Mammary epithelial cell (primary cell): ENCODE results near the gene ERF.

ENCODE experiments used
- CTCF ChIP-seq, 2 donors: IDR thresholded peaks in 1 of 2; conservative IDR thresholded peaks in 1 of 2; 2 replicates each; pipeline ENCODE4 v1.5.1; 2011 to 2012; ENCODE audit warnings: inconsistent platforms in 2 of 2, low read length in 2 of 2, mild to moderate bottlenecking in 2 of 2, control low read depth in 1 of 2, low read depth in 1 of 2; ENCODE audit not compliant: insufficient read depth in 1 of 2; ENCODE audit errors: extremely low read depth in 1 of 2
- EZH2 ChIP-seq: IDR thresholded peaks from 2 replicates; pipeline ENCODE4 v1.6.1; 2012; ENCODE audit warnings: low read length, inconsistent platforms, borderline replicate concordance

- TF ChIP-seq CTCF (conservative IDR thresholded peaks at IDR 0.05 in 1 of 2, IDR thresholded peaks at IDR 0.05 in 1 of 2; ENCODE audit: extremely low read depth in 1 of 2, insufficient read depth in 1 of 2, low read depth in 1 of 2, low read length in 2 of 2) (no peak), EZH2 (no peak)
Measured at GRCh38 chr19:42289556-42290041, 34.7 kb upstream of the ERF start.
